WTC11 (cell line): ENCODE measurements around the gene RAB10. TPM values are rescaled to one million over a fixed set of nuclear protein-coding genes. Genes with fewer than 3 reads are reported as not detected.

Experiments used
- ATAC-seq: fragments of 200-7000 bp; cut with Tn5 transposase; 2 replicates; pipeline ENCODE4 v1.10.0; 2021; ENCODE audit warnings: mild to moderate bottlenecking, moderate library complexity
- CTCF ChIA-PET: fragments of 300-600 bp; sonication (Branson Sonifier 250); formaldehyde crosslinking; loops from one replicate; lab custom pipeline; 2021; ENCODE audit warnings: antibody characterized with exemption; lab: Charles Lee
- POLR2A ChIA-PET: fragments of 350-600 bp; sonication (Branson Sonifier 250); formaldehyde crosslinking; loops from one replicate; lab custom pipeline; 2021; ENCODE audit warnings: antibody characterized with exemption; lab: Charles Lee
- DNase-seq: peaks from one replicate; pipeline ENCODE4 v3.0.0; 2021; ENCODE audit warnings: low spot score
- H3K27ac Mint-ChIP-seq: 2 replicates; pipeline ENCODE4 v1.8.0; 2021; ENCODE audit warnings: mixed read lengths
- H3K27me3 Mint-ChIP-seq: 2 replicates; pipeline ENCODE4 v1.8.0; 2021; ENCODE audit warnings: low read depth, mild to moderate bottlenecking, moderate library complexity, mixed read lengths
- H3K36me3 Mint-ChIP-seq: 2 replicates; pipeline ENCODE4 v1.8.0; 2021; ENCODE audit warnings: mixed read lengths
- H3K4me1 Mint-ChIP-seq: 2 replicates; pipeline ENCODE4 v1.8.0; 2022; ENCODE audit warnings: mixed read lengths
- H3K4me3 Mint-ChIP-seq: 2 replicates; pipeline ENCODE4 v1.8.0; 2021; ENCODE audit warnings: mild to moderate bottlenecking, moderate library complexity, mixed read lengths
- H3K9me3 Mint-ChIP-seq: 2 replicates; pipeline ENCODE4 v1.8.0; 2021; ENCODE audit warnings: mixed read lengths
- CREM ChIP-seq: sonication (generic); formaldehyde crosslinking; IDR thresholded peaks from 2 replicates; pipeline ENCODE4 v1.8.1; 2022; ENCODE audit warnings: mild to moderate bottlenecking, missing genetic modification reagents, moderate library complexity
- JAZF1 ChIP-seq: fragments of 250-450 bp; sonication (Bioruptor Pico); IDR thresholded peaks from 2 replicates; pipeline ENCODE4 v1.9.0; 2021; ENCODE audit warnings: moderate library complexity, mild to moderate bottlenecking, inconsistent platforms
- NFATC4 ChIP-seq: fragments of 250-450 bp; sonication (Bioruptor Pico); IDR thresholded peaks from 2 replicates; pipeline ENCODE4 v1.9.0; 2021; ENCODE audit warnings: mild to moderate bottlenecking
- SP1 ChIP-seq: sonication (generic); formaldehyde crosslinking; conservative IDR thresholded peaks from 2 replicates; pipeline ENCODE4 v1.8.1; 2022; ENCODE audit warnings: missing genetic modification reagents
- TCF7 ChIP-seq: sonication (generic); formaldehyde crosslinking; IDR thresholded peaks from 2 replicates; pipeline ENCODE4 v1.8.0; 2022; ENCODE audit warnings: mild to moderate bottlenecking, low read depth, missing genetic modification reagents, moderate library complexity
- ZMAT4 ChIP-seq: fragments of 250-450 bp; sonication (Bioruptor Pico); IDR thresholded peaks from 2 replicates; pipeline ENCODE4 v1.9.0; 2021; ENCODE audit warnings: mild to moderate bottlenecking
- ZNF121 ChIP-seq: sonication (generic); formaldehyde crosslinking; IDR thresholded peaks from 2 replicates; pipeline ENCODE4 v1.8.0; 2023; ENCODE audit warnings: missing genetic modification reagents
- ZNF263 ChIP-seq: sonication (generic); formaldehyde crosslinking; IDR thresholded peaks from 2 replicates; pipeline ENCODE4 v1.8.1; 2022; ENCODE audit warnings: low read depth, mild to moderate bottlenecking, moderate library complexity, missing genetic modification reagents
- ZNF281 ChIP-seq: sonication (generic); formaldehyde crosslinking; IDR thresholded peaks from 2 replicates; pipeline ENCODE4 v1.8.0; 2023; ENCODE audit warnings: mild to moderate bottlenecking, missing genetic modification reagents
- ZNF396 ChIP-seq: fragments of 250-450 bp; sonication (Bioruptor Pico); IDR thresholded peaks from 2 replicates; pipeline ENCODE4 v1.8.0; 2021; ENCODE audit warnings: mild to moderate bottlenecking, moderate library complexity, borderline replicate concordance
- ZNF423 ChIP-seq: fragments of 250-450 bp; sonication (Bioruptor Pico); IDR thresholded peaks from 2 replicates; pipeline ENCODE4 v2.1.2; 2022; ENCODE audit warnings: mild to moderate bottlenecking, moderate library complexity
- total RNA-seq: library from RNA; stranded (reverse); gene quantifications from 3 replicates; pipeline ENCODE4 v1.2.3, GENCODE V29; 2021
- TF ChIP-seq, protein P1 (sequence below): sonication (generic); formaldehyde crosslinking; IDR thresholded peaks from 2 replicates; pipeline ENCODE4 v1.8.0; 2022; ENCODE audit warnings: missing genetic modification reagents
- TF ChIP-seq, protein P2 (sequence below): sonication (generic); formaldehyde crosslinking; IDR thresholded peaks from 2 replicates; pipeline ENCODE4 v1.8.1; 2022; ENCODE audit warnings: low read depth, missing genetic modification reagents, borderline replicate concordance
- TF ChIP-seq, protein P3 (sequence below): sonication (generic); formaldehyde crosslinking; IDR thresholded peaks from 2 replicates; pipeline ENCODE4 v1.8.1; 2022; ENCODE audit warnings: mild to moderate bottlenecking, moderate library complexity, missing genetic modification reagents
- TF ChIP-seq, protein P4 (sequence below): sonication (generic); formaldehyde crosslinking; IDR thresholded peaks from 2 replicates; pipeline ENCODE4 v1.8.0; 2022; ENCODE audit warnings: mild to moderate bottlenecking, missing genetic modification reagents
- TF ChIP-seq, protein P5 (sequence below): sonication (generic); formaldehyde crosslinking; IDR thresholded peaks from 2 replicates; pipeline ENCODE4 v1.8.0; 2022; ENCODE audit warnings: mild to moderate bottlenecking, missing genetic modification reagents

Gene RAB10
- total RNA-seq, 1 experiment from 2014 or later, result 127 TPM

DNA sequence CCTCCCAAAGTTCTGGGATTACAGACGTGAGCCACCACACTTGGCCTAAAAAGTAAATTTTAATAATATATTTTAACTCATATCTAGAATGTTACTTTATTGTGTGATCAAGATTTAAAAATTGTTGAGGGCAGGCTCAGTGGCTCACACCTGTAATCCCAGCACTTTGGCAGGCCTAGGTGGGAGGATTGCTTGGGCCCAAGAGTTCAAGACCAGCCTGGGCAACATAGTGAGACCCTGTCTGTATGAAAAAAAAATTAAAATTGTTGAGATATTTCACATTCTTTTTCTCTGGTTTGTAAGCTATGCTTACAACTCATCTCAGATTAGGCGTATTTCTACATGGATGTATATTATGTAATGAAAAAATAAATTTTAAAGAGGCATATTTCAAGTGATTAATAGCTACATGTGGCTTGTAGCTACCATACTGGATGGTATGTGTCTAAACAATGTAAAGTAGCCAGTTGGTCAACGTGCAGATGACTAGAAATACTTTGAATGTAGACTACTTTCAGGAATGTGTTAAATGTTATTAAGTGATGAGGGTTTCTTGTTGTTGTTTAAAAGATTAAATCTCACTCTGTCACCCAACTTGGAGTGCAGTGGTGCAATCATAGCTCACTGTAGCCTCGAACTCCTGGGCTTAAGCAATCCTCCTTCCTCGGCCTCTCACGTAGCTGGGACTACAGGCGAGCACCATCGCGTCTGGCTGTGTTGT lies 5.9 kb downstream of the RAB10 start:
- no peak; the same call in 1 of the 2 replicates for TF ChIP-seq ZNF121
- no peak for TF ChIP-seq ZNF263 (CRISPR knock-in tag)
- TF ChIP-seq, protein P1, sequence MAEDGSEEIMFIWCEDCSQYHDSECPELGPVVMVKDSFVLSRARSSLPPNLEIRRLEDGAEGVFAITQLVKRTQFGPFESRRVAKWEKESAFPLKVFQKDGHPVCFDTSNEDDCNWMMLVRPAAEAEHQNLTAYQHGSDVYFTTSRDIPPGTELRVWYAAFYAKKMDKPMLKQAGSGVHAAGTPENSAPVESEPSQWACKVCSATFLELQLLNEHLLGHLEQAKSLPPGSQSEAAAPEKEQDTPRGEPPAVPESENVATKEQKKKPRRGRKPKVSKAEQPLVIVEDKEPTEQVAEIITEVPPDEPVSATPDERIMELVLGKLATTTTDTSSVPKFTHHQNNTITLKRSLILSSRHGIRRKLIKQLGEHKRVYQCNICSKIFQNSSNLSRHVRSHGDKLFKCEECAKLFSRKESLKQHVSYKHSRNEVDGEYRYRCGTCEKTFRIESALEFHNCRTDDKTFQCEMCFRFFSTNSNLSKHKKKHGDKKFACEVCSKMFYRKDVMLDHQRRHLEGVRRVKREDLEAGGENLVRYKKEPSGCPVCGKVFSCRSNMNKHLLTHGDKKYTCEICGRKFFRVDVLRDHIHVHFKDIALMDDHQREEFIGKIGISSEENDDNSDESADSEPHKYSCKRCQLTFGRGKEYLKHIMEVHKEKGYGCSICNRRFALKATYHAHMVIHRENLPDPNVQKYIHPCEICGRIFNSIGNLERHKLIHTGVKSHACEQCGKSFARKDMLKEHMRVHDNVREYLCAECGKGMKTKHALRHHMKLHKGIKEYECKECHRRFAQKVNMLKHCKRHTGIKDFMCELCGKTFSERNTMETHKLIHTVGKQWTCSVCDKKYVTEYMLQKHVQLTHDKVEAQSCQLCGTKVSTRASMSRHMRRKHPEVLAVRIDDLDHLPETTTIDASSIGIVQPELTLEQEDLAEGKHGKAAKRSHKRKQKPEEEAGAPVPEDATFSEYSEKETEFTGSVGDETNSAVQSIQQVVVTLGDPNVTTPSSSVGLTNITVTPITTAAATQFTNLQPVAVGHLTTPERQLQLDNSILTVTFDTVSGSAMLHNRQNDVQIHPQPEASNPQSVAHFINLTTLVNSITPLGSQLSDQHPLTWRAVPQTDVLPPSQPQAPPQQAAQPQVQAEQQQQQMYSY, result no peak
- no peak for TF ChIP-seq TCF7
- TF ChIP-seq JAZF1 (CRISPR knock-in tag), result no peak
- TF ChIP-seq ZNF281, result no peak
- TF ChIP-seq ZNF396 (CRISPR knock-in tag), result no peak
- TF ChIP-seq SP1, result no peak
- TF ChIP-seq, protein P2, sequence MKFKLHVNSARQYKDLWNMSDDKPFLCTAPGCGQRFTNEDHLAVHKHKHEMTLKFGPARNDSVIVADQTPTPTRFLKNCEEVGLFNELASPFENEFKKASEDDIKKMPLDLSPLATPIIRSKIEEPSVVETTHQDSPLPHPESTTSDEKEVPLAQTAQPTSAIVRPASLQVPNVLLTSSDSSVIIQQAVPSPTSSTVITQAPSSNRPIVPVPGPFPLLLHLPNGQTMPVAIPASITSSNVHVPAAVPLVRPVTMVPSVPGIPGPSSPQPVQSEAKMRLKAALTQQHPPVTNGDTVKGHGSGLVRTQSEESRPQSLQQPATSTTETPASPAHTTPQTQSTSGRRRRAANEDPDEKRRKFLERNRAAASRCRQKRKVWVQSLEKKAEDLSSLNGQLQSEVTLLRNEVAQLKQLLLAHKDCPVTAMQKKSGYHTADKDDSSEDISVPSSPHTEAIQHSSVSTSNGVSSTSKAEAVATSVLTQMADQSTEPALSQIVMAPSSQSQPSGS (CRISPR knock-in tag), result no peak
- no peak for TF ChIP-seq ZMAT4 (CRISPR knock-in tag)
- TF ChIP-seq, protein P3, sequence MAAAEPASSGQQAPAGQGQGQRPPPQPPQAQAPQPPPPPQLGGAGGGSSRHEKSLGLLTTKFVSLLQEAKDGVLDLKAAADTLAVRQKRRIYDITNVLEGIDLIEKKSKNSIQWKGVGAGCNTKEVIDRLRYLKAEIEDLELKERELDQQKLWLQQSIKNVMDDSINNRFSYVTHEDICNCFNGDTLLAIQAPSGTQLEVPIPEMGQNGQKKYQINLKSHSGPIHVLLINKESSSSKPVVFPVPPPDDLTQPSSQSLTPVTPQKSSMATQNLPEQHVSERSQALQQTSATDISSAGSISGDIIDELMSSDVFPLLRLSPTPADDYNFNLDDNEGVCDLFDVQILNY, result no peak
- no peak for TF ChIP-seq CREM (CRISPR knock-in tag)
- no peak for TF ChIP-seq ZNF423 (CRISPR knock-in tag)
- TF ChIP-seq, protein P4, sequence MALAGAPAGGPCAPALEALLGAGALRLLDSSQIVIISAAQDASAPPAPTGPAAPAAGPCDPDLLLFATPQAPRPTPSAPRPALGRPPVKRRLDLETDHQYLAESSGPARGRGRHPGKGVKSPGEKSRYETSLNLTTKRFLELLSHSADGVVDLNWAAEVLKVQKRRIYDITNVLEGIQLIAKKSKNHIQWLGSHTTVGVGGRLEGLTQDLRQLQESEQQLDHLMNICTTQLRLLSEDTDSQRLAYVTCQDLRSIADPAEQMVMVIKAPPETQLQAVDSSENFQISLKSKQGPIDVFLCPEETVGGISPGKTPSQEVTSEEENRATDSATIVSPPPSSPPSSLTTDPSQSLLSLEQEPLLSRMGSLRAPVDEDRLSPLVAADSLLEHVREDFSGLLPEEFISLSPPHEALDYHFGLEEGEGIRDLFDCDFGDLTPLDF, result no peak
- no peak for TF ChIP-seq NFATC4 (CRISPR knock-in tag)
- TF ChIP-seq, protein P5, sequence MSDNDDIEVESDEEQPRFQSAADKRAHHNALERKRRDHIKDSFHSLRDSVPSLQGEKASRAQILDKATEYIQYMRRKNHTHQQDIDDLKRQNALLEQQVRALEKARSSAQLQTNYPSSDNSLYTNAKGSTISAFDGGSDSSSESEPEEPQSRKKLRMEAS, result no peak
- Mint-ChIP-seq H3K4me1 (peaks cover 42% of the 10 kb centered on the region), H3K4me3 (no peak overlapping the region), H3K36me3 (peaks cover 19% of the 10 kb centered on the region), H3K9me3 (no peaks in the 10 kb centered on the region), H3K27me3 (no peaks in the 10 kb centered on the region), H3K27ac (no peak overlapping the region; the same call in 1 of the 2 replicates)
- ATAC-seq (no peak), DNase-seq (no peak)
- POLR2A ChIA-PET, result no interaction called here
- CTCF ChIA-PET, result interaction anchor here (0.9 kb wide), 1 partner anchor 48 kb away, joined by 3 read pairs; no protein-coding TSS in a partner anchor
